Choroid plexus epithelial cell (primary cell): Measurements from ENCODE around the gene SLC2A1.
"Not testable (repeated sequence)": the region's sequence is repeated elsewhere in the genome, so short reads cannot be mapped to it uniquely, and the experiment has no call there.

Experiments used
- DNase-seq: peaks from one replicate; pipeline ENCODE4 v3.0.0-alpha.2; 2010; ENCODE audit warnings: low read depth
- H3K4me3 ChIP-seq: 2 replicates; pipeline ENCODE4 v1.5.1; 2011; ENCODE audit warnings: low read depth, mild to moderate bottlenecking, control low read depth, low read length, moderate library complexity
- TF ChIP-seq, protein P1 (sequence below): conservative IDR thresholded peaks from 2 replicates; pipeline ENCODE4 v1.5.1; 2011; ENCODE audit warnings: low read depth, mild to moderate bottlenecking, control low read depth, inconsistent platforms, low read length, moderate library complexity

Gene SLC2A1

GRCh38 chr1:42904434-42904833 lies 54.2 kb downstream of the SLC2A1 start:
- H3K4me3 ChIP-seq, result no peak overlapping the region
- no peak for DNase-seq
- TF ChIP-seq, protein P1, sequence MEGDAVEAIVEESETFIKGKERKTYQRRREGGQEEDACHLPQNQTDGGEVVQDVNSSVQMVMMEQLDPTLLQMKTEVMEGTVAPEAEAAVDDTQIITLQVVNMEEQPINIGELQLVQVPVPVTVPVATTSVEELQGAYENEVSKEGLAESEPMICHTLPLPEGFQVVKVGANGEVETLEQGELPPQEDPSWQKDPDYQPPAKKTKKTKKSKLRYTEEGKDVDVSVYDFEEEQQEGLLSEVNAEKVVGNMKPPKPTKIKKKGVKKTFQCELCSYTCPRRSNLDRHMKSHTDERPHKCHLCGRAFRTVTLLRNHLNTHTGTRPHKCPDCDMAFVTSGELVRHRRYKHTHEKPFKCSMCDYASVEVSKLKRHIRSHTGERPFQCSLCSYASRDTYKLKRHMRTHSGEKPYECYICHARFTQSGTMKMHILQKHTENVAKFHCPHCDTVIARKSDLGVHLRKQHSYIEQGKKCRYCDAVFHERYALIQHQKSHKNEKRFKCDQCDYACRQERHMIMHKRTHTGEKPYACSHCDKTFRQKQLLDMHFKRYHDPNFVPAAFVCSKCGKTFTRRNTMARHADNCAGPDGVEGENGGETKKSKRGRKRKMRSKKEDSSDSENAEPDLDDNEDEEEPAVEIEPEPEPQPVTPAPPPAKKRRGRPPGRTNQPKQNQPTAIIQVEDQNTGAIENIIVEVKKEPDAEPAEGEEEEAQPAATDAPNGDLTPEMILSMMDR, result no peak

DNA sequence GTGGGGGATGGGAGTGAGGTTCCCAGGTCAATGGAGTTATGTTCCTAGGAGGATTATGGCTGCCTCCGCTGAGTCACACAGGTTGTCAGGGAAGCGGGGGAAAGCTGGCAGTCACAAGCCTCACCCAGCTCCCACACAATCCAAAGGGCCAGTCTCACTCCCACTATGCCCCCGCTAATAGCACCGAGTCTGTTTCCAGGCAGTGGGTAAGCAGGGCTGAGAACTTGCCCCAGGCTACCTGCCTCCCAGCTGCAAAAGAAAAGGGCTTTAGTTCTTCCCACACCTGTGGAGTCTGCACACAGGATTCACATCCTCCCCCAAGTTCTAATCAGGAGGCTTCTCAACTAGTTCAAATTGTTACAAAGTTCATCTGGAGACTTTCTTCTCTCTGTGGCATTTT lies 58.7 kb downstream of the SLC2A1 start:
- not testable (repeated sequence) for H3K4me3 ChIP-seq, DNase-seq

GRCh38 chr1:42891465-42892138 lies 67.1 kb downstream of the SLC2A1 start:
- no peak for DNase-seq
- TF ChIP-seq, protein P1, result no peak
- H3K4me3 ChIP-seq, result no peak overlapping the region

DNA sequence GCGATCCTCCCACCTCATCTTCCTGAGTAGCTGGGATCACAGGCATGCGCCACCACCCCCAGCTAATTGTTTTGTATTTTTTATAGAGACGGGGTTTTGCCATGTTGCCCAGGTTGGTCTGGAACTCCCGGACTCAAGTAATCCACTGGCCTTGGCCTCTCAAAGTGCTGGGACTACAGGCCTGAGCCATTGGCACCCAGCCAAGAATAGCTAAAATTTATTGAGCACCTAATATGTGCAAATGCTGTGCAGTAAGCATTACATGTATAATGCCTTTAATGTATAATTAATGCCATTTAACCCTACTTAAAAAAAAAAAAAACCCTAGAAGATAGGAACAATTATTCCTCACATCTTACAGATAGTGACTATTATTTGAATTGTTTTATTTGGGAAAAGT lies 69.4 kb downstream of the SLC2A1 start:
- TF ChIP-seq, protein P1, result no peak
- no peak for DNase-seq
- no peak overlapping the region for H3K4me3 ChIP-seq

- TF ChIP-seq, protein P1, result no peak
- H3K4me3 ChIP-seq, result no peak overlapping the region
- DNase-seq, result no peak
Observed at GRCh38 chr1:42888013-42888633, 70.5 kb downstream of the SLC2A1 start.

GRCh38 chr1:42887366-42887765 lies 71.3 kb downstream of the SLC2A1 start:
- no peak for DNase-seq
- TF ChIP-seq, protein P1, result no peak
- no peak overlapping the region for H3K4me3 ChIP-seq

DNA sequence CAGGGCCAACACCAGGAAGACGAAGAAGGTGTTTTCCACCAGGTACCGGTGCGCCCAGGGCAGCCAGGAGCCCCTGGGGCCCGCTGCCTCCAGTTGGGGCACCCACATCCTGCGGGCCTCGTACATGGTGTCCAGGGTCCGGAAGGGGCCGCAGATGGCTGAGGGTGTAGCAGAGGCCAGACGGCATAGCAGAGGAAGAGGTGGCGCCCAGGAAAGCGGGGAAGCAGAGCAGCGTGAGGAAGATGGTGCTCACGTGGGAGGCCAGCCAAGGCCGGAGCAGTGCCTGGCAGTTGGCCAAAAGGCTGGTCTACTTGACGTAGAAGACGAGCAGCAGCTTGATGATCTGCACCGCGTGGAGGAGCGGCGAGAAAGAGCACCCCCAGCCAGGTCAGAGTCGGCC lies 71.9 kb downstream of the SLC2A1 start:
- H3K4me3 ChIP-seq, result no peak overlapping the region
- TF ChIP-seq, protein P1, result no peak
- DNase-seq, result no peak
